ENCODE data around the gene FAM163B. TPM values are rescaled to one million over a fixed set of nuclear protein-coding genes. Genes with fewer than 3 reads are reported as not detected.

FAM163B gene
- total RNA-seq, 1 experiment from 2014 or later = 2.0 TPM

- TF ChIP-seq ARID4B (CRISPR knock-in tag; IDR thresholded peaks at IDR 0.05; ENCODE audit: borderline replicate concordance) = no peak
- TF ChIP-seq NFATC4 (CRISPR knock-in tag; IDR thresholded peaks at IDR 0.05) = no peak
- no peak for TF ChIP-seq HMGA2 (CRISPR knock-in tag; IDR thresholded peaks at IDR 0.05)
- no peak for TF ChIP-seq ZSCAN18 (CRISPR knock-in tag; IDR thresholded peaks at IDR 0.05)
These were observed 39.1 kb downstream of the FAM163B start (continued) for GRCh38 chr9:133569891-133570690.

GRCh38 chr9:133569121-133569785, 39.9 kb downstream of the FAM163B start:
- TF ChIP-seq ATF6 (CRISPR knock-in tag; IDR thresholded peaks at IDR 0.05) = no peak
- Mint-ChIP-seq H3K27me3 (ENCODE audit: low read depth) (no peaks in the 10 kb centered on the region), H3K4me3 (no peak overlapping the region), H3K4me1 (peaks cover 5% of the 10 kb centered on the region; the same call in 1 of the 2 replicates), H3K27ac (no peak overlapping the region), H3K9me3 (no peaks in the 10 kb centered on the region), H3K36me3 (no peaks in the 10 kb centered on the region)
- CTCF ChIA-PET = interaction anchor here (1.3 kb wide), 2 partner anchors 16 to 20 kb away, joined by 3 read pairs; no protein-coding TSS in a partner anchor
- ATAC-seq = no peak
- DNase-seq (ENCODE audit: low spot score) = no peak
- POLR2A ChIA-PET = no interaction called here

GRCh38 chr9:133568186-133568585, 41.0 kb downstream of the FAM163B start:
- Mint-ChIP-seq H3K36me3 (no peaks in the 10 kb centered on the region), H3K4me3 (no peak overlapping the region), H3K4me1 (peaks cover 9% of the 10 kb centered on the region; the same call in 1 of the 2 replicates), H3K9me3 (no peaks in the 10 kb centered on the region), H3K27me3 (ENCODE audit: low read depth) (no peaks in the 10 kb centered on the region; the same call in 1 of the 2 replicates), H3K27ac (no peak overlapping the region)
- ChIA-PET POLR2A (no interaction called here), CTCF (interaction anchor here (0.9 to 1.3 kb wide), 2 partner anchors 15 to 201 kb away, joined by 3 read pairs; no protein-coding TSS in a partner anchor)
- DNase-seq (ENCODE audit: low spot score) (no peak), ATAC-seq (no peak)
- TF ChIP-seq ZNF423 (CRISPR knock-in tag; IDR thresholded peaks at IDR 0.05) (no peak), ESRRA (CRISPR knock-in tag; IDR thresholded peaks at IDR 0.05; ENCODE audit: borderline replicate concordance) (no peak), TEAD4 (CRISPR knock-in tag; IDR thresholded peaks at IDR 0.05) (no peak), HMGXB4 (CRISPR knock-in tag; IDR thresholded peaks at IDR 0.05) (no peak), EMX1 (CRISPR knock-in tag; IDR thresholded peaks at IDR 0.05) (no peak), FOXK1 (CRISPR knock-in tag; IDR thresholded peaks at IDR 0.05) (no peak), ZBTB21 (CRISPR knock-in tag; IDR thresholded peaks at IDR 0.05; ENCODE audit: borderline replicate concordance) (no peak), CREB1 (CRISPR knock-in tag; IDR thresholded peaks at IDR 0.05) (no peak), CDX4 (CRISPR knock-in tag; IDR thresholded peaks at IDR 0.05; ENCODE audit: borderline replicate concordance) (no peak), MYBL2 (CRISPR knock-in tag; IDR thresholded peaks at IDR 0.05) (no peak), E2F1 (CRISPR knock-in tag; IDR thresholded peaks at IDR 0.05) (no peak), GTF2I (CRISPR knock-in tag; conservative IDR thresholded peaks at IDR 0.05) (no peak), NR3C1 (CRISPR knock-in tag; conservative IDR thresholded peaks at IDR 0.05; ENCODE audit: low read depth) (no peak), USF1 (CRISPR knock-in tag; IDR thresholded peaks at IDR 0.05) (no peak), ZNF416 (CRISPR knock-in tag; IDR thresholded peaks at IDR 0.05) (no peak)

All from WTC11 (cell line).